Activated T-helper 2 cell treated with anti-CD3 and anti-CD28 coated beads, Interferon-gamma antibody, Interleukin-2, Interleukin-4, amounts not matched to agents 10 μg/mL and 5 μg/mL and 100 μg/mL, durations not matched to agents 14 hours and 24 hours and 36 hours (primary cell): ENCODE results near the gene MCF2L. TPM values are rescaled to one million over a fixed set of nuclear protein-coding genes. Genes with fewer than 3 reads are reported as not detected.

Source experiments
- DNase-seq: peaks from one replicate; pipeline ENCODE4 v3.0.0; 2021; ENCODE audit warnings: low spot score
- H3K27ac Mint-ChIP-seq: one replicate; pipeline ENCODE4 v1.8.0; 2021; ENCODE audit warnings: mixed read lengths
- H3K27me3 Mint-ChIP-seq: one replicate; pipeline ENCODE4 v1.8.0; 2021; ENCODE audit warnings: low read depth, mixed read lengths
- H3K36me3 Mint-ChIP-seq: one replicate; pipeline ENCODE4 v1.8.0; 2021; ENCODE audit warnings: low read depth, mixed read lengths
- H3K4me1 Mint-ChIP-seq: one replicate; pipeline ENCODE4 v1.8.0; 2021; ENCODE audit warnings: low read depth, mixed read lengths
- H3K4me3 Mint-ChIP-seq: one replicate; pipeline ENCODE4 v1.8.0; 2021; ENCODE audit warnings: low read depth, mild to moderate bottlenecking, moderate library complexity, mixed read lengths
- H3K9me3 Mint-ChIP-seq: one replicate; pipeline ENCODE4 v1.8.0; 2021; ENCODE audit warnings: mixed read lengths
- intact Hi-C: fragments of 100-400 bp; cut with micrococcal nuclease; formaldehyde crosslinking; loops from one replicate; pipeline ENCODE4 v1.15.1; 2023
- total RNA-seq: library from RNA; stranded (reverse); gene quantifications from 2 replicates; pipeline ENCODE4 v1.2.3, GENCODE V29; 2022

Gene MCF2L
- total RNA-seq, 1 donor from 2014 or later: 0.23 TPM

DNA sequence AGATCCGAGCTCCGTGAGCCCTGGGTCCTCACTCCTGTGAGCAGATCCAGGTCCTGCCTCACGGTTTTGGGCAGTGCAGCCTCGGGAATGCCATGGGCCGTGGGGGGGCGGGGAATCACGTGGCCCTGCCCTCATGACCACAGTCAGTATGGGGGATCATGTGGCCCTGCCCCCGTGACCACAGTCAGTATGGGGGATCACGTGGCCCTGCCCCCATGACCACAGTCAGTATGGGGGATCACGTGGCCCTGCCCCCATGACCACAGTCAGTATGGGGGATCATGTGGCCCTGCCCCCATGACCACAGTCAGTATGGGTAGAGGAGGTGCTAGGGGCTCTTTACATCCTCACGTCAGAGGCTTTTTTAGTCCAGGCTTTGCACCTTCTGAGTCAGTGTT is 72.3 kb downstream of the MCF2L start:
- no peak for DNase-seq
- Mint-ChIP-seq H3K4me3 (no peak overlapping the region), H3K9me3 (no peaks in the 10 kb centered on the region), H3K27ac (no peak overlapping the region), H3K27me3 (no peaks in the 10 kb centered on the region), H3K36me3 (no peaks in the 10 kb centered on the region), H3K4me1 (no peaks in the 10 kb centered on the region)
- intact Hi-C loops: no loop called here

DNA sequence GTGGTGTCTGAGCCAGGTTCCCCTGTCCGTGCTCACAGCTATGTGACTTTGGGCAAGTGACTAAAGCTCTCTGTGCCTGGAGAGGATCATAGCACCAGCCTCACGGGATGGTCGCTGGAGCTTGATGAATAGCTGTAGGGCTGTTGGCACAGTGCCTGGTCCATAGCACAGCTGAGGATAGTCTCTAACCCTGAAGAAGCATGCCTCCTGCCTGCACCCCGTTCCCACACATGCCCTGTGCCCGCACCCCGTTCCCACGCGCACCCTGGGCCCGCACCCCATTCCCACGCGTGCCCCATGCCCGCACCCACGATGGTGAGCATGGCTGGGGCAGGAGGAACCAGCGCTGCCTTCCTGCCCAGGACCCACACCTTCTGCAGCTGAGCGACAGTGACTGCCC is 72.9 kb downstream of the MCF2L start:
- no peak overlapping the region for H3K4me3 Mint-ChIP-seq
- DNase-seq: no peak
- H3K27ac Mint-ChIP-seq: no peak overlapping the region
- intact Hi-C loops: no loop called here
- H3K27me3 Mint-ChIP-seq: no peaks in the 10 kb centered on the region
- H3K9me3 Mint-ChIP-seq: no peaks in the 10 kb centered on the region
- no peaks in the 10 kb centered on the region for H3K36me3 Mint-ChIP-seq
- H3K4me1 Mint-ChIP-seq: no peaks in the 10 kb centered on the region

DNA sequence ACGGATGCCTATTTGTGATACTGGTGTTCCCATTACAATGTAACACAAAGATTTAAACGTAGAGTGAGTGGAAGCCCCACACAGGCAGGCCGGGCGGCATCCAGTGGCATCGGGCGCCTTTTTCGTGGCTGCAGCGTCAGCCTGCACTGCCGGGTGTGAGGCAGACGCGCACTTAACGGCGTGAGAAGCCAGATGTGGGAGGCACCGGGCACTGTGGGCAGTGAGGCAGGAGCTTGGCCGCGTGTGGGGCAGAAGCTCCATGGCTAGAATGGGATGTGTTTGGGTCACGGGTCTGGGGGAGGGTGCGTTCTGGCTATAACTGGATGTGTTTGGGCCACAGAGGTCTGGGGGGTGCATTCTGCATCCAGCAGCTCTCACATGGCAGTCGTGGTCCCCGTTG is 73.4 kb downstream of the MCF2L start:
- no peaks in the 10 kb centered on the region for H3K9me3 Mint-ChIP-seq
- H3K4me1 Mint-ChIP-seq: no peaks in the 10 kb centered on the region
- H3K36me3 Mint-ChIP-seq: no peaks in the 10 kb centered on the region
- H3K27ac Mint-ChIP-seq: no peak overlapping the region
- intact Hi-C loops: no loop called here
- H3K4me3 Mint-ChIP-seq: no peak overlapping the region
- H3K27me3 Mint-ChIP-seq: no peaks in the 10 kb centered on the region
- no peak for DNase-seq

DNA sequence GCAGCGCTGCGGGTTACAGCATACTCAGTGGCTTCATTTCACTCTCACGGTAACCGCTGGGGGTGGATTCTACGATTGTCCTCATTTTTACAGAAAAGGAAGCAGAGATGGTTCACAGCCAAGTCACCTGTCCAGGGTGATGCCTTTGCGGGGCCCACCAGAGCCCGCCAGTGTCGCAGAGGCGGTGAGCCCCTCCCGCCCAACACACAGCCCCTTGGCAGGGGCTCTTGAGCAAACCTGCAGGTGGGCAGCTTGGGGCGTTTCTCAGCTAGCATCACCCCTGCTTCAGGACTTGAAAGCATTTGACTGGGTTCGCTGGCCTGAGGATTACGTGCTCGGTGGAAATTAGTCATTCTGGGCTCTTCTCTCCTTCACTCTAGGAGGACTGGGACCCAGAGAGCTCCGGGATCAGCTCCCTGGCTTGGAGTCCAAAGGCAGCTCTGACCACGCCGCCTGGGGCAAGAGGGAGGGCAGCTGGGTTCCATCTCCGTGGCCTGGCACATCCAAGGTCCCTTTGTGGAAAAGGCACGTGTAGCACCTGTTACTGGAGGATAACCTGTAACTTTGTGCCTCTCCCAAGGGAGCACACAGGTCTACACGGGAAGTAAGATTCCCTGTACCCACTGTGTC is 74.1 kb downstream of the MCF2L start:
- intact Hi-C loops: no loop called here
- Mint-ChIP-seq H3K27ac (no peak overlapping the region), H3K4me1 (no peaks in the 10 kb centered on the region)

DNA sequence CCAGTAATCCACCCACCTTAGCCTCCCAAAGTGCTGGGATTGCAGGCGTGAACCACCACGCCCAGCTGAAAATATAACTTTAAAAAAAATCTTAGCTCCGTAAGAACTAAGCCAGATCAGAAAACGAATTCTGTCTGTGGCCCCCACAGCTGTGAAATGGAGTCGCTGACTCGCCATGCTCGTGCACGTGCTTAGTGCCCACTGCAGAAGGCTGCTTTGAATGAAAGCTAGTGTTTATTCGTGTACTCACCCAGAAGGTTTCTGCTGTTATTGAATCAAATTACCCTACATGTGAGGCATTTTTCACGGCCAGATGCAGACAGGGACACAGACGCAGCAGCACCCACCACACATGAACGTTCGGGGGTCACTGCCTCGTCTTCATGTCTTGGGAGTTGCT is 74.9 kb downstream of the MCF2L start:
- no peak overlapping the region for H3K27ac Mint-ChIP-seq
- no peak for DNase-seq
- H3K4me3 Mint-ChIP-seq: no peak overlapping the region
- no peaks in the 10 kb centered on the region for H3K36me3 Mint-ChIP-seq
- H3K4me1 Mint-ChIP-seq: no peaks in the 10 kb centered on the region
- intact Hi-C loops: no loop called here
- no peaks in the 10 kb centered on the region for H3K27me3 Mint-ChIP-seq
- H3K9me3 Mint-ChIP-seq: no peaks in the 10 kb centered on the region

More for the DNA sequence above, 74.1 kb downstream of the MCF2L start:
- no peaks in the 10 kb centered on the region for H3K9me3 Mint-ChIP-seq
- H3K27me3 Mint-ChIP-seq: no peaks in the 10 kb centered on the region
- DNase-seq: no peak
- no peak overlapping the region for H3K4me3 Mint-ChIP-seq
- H3K36me3 Mint-ChIP-seq: no peaks in the 10 kb centered on the region

DNA sequence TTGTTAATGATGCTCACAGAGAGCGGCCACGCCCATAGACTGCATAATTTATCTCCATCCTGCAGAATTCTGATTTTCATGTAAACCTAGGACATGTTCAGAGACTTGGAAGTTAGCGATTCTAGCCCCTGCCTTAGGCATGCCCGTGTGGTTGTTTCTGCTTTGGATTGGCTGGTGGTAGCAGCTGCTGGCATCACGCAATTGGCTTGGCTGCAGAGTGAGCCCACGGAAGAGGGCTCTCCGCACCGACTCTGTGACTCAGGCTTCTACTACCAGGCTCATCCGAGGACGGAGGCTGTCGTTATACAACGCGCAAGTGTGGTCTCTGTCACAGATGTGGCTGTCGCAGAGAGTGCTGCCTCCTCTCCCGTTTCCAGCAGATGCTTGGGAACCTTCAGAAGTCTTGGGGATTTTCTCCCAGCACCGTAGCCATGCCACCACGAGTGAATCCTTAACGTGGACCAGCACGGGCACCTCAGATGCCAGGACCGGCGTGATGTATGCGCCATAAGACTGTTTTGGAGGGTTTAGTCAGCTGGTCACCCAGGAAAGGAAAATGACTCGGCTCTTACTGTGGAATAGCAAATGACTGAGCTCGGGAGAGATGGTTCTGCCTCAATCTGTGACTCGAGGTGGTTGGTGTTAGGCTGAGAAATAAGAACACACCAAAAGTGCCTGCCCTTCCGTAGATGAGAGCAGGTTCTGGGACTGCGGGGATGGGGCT is 75.5 kb downstream of the MCF2L start:
- Mint-ChIP-seq H3K27ac (no peak overlapping the region), H3K9me3 (no peaks in the 10 kb centered on the region), H3K4me1 (no peaks in the 10 kb centered on the region), H3K36me3 (no peaks in the 10 kb centered on the region), H3K4me3 (no peak overlapping the region), H3K27me3 (no peaks in the 10 kb centered on the region)
- intact Hi-C loops: no loop called here
- DNase-seq: no peak

DNA sequence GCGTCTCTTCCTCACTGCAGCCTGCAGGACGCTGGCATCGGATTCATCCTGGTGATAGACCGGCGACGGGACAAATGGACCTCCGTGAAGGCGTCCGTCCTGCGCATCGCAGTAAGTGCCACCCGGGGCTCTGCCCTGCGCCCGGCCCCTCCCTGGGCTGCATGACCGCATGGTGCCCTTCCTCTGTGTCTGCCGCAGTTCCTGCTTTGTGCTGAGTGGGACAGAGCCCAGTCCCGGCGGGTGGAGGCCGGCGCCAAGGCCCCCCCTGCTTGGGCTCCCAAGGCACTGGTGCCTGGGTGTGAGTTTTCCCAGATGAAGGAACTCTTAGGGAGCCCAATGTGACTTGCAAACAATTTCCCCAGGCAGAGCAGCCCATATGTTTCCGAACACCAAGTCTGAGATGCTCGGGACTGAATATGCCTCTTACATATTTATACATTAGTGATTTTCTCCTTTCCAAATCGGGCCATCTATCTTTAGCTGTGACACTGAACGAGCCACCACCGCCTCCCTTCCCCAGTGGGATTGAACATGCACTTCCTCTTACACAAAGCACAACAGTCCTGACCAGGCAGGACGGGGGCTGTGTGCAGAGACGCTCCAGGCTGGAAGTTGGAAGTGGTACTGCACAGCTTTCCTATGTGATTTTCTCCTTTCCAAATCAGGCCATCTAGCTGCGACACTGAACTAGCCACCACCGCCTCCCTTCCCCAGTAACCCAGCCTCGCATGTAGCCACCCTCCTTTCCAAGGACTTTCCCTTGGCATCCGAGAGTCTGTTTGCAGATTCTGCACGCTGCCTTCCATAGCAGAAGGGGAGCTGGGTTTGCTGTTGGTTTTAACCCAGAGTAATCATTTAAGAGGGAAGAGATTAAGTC is 76.5 kb downstream of the MCF2L start:
- Mint-ChIP-seq H3K9me3 (no peaks in the 10 kb centered on the region), H3K4me3 (no peak overlapping the region)
- intact Hi-C loops: no loop called here

DNA sequence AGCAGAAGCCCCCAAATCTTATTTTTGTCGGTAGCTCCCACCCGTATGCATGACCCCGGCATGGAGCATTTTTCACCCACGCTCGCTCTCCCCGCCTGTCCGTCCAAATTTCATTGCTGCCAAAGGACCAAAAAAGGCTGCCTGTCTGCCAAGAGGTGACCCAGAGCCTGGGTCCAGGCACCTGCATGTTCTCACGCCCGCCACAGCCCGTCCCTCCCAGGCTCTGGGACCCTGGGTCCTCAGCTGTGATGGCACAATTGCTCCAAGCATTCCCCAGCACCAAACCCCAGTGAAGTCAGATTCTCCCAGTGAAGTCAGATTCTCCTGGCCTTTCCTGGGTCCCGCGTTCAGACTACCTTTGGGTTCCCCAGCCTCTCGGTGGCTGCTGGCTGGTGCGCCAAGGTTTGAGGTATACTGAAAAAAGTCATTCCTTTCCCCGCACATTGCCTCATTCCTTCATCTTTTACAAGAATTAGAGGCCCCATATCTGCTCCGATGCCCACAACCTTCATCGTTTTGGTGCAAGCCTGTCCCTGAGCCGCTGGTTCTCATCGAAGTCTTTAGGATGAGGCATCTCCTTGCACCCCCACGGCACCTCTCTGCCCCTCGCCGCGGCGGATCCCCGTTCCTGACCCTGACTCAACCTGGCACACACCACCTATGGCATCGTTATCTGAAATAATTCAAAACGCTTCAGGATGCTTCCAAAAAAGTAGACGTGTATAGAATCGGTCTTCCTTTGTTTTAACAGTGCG is 77.3 kb downstream of the MCF2L start:
- no peak for DNase-seq
- H3K27me3 Mint-ChIP-seq: no peaks in the 10 kb centered on the region
- H3K9me3 Mint-ChIP-seq: no peaks in the 10 kb centered on the region
- no peak overlapping the region for H3K27ac Mint-ChIP-seq
- H3K4me3 Mint-ChIP-seq: no peak overlapping the region
- intact Hi-C loops: no loop called here
- no peaks in the 10 kb centered on the region for H3K4me1 Mint-ChIP-seq
- no peaks in the 10 kb centered on the region for H3K36me3 Mint-ChIP-seq

More for the DNA sequence above, 76.5 kb downstream of the MCF2L start:
- no peak for DNase-seq
- Mint-ChIP-seq H3K36me3 (no peaks in the 10 kb centered on the region), H3K4me1 (no peaks in the 10 kb centered on the region), H3K27ac (no peak overlapping the region), H3K27me3 (no peaks in the 10 kb centered on the region)

DNA sequence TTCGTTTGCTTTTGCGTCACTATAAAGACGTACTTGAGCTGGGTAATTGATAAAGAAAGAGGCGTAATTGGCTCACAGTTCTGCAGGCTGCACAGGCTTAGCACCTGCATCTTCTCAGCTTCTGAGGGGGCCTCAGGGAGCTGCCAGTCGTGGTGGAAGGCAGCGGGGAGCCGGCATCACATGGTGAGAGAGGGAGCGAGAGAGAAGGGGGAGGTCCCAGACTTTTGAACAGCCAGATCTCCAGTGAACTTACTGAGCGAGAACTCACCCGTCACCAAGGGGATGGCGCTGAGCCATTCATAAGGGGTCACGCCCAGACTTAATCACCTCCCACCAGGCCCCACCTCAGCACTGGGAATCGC is 77.8 kb downstream of the MCF2L start:
- DNase-seq: no peak
- Mint-ChIP-seq H3K9me3 (no peaks in the 10 kb centered on the region), H3K4me1 (no peaks in the 10 kb centered on the region), H3K27ac (no peak overlapping the region), H3K27me3 (no peaks in the 10 kb centered on the region), H3K4me3 (no peak overlapping the region), H3K36me3 (no peaks in the 10 kb centered on the region)
- intact Hi-C loops: no loop called here

DNA sequence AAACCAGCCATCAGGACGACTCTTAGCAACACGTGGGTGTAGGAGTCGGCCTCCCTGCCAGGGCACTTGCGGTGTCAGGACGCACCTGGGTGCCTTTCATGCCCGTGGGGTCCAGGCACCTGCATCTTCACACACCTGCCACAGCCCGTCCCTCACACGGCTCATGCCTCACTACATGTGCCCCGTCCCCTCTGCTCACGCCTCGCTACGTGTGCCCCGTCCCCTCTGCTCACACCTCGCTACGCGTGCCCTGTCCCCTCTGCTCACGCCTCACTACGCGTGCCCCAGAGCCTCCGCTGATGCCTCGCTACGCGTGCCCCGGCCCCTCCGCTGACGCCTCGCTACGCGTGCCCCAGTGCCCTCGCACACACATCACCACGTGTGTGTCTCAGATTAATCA is 78.6 kb downstream of the MCF2L start:
- H3K4me1 Mint-ChIP-seq: no peaks in the 10 kb centered on the region
- H3K9me3 Mint-ChIP-seq: no peaks in the 10 kb centered on the region
- no peak for DNase-seq
- H3K27me3 Mint-ChIP-seq: no peaks in the 10 kb centered on the region
- no peaks in the 10 kb centered on the region for H3K36me3 Mint-ChIP-seq
- intact Hi-C loops: no loop called here
- H3K4me3 Mint-ChIP-seq: no peak overlapping the region
- no peak overlapping the region for H3K27ac Mint-ChIP-seq

DNA sequence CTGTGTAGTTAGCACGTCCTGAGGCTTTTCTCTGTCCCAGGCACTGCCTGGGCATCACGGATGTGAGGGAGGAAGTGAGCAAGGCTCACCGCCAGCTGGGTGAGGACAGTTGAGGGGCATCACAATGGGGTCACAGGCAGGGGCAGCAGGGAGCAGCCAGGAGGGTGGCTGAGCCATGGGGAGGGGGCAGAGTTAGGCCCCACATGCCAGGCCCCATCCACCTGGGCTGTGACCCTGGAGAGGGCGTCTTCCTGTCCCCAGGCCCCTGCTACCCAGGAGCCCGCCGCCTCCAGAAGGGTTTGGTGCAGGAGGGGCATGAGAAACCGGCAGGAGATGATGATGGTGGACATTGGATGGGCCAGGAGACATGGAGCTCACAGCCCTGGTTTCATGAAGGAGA is 79.8 kb downstream of the MCF2L start:
- H3K4me1 Mint-ChIP-seq: no peaks in the 10 kb centered on the region

DNA sequence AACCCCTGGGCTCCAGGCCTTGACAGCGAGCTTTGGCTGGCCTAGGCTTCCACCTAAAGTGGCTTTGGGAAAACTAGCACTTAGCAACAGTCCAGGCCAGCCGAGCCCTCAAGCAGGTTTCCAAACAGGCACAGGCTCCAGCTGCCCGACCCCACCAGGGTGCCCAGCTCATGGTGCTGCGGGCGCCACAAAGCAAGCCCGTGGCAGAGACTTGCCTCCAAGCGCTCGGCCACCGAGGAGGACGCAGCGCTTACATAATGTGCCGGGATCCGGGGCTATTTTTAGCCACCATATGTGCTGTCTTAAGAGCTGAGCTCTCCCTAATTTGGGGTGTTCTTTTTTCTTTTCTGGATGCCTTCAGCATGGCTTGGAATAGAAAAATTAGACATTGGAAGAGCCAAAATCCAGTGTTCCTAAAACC is 80.5 kb downstream of the MCF2L start:
- Mint-ChIP-seq H3K9me3 (no peaks in the 10 kb centered on the region), H3K4me1 (no peaks in the 10 kb centered on the region), H3K4me3 (no peak overlapping the region), H3K36me3 (no peaks in the 10 kb centered on the region), H3K27ac (no peak overlapping the region), H3K27me3 (no peaks in the 10 kb centered on the region)
- intact Hi-C loops: no loop called here
- DNase-seq: no peak

More for the DNA sequence above, 79.8 kb downstream of the MCF2L start:
- no peaks in the 10 kb centered on the region for H3K27me3 Mint-ChIP-seq
- no peak for DNase-seq
- no peak overlapping the region for H3K27ac Mint-ChIP-seq
- H3K36me3 Mint-ChIP-seq: no peaks in the 10 kb centered on the region
- intact Hi-C loops: no loop called here
- H3K4me3 Mint-ChIP-seq: no peak overlapping the region
- H3K9me3 Mint-ChIP-seq: no peaks in the 10 kb centered on the region
